Omental fat pad (tissue), 4 donors: ENCODE data around the gene UST. TPM values are rescaled to one million over a fixed set of nuclear protein-coding genes. Genes with fewer than 3 reads are reported as not detected.
"Not testable (repeated sequence)": the region's sequence is repeated elsewhere in the genome, so short reads cannot be mapped to it uniquely, and the experiment has no call there.

ENCODE experiments used
- ATAC-seq: fragments of 150-250 bp; one replicate; pipeline ENCODE4 v1.9.1; 2016; ENCODE audit warnings: mild to moderate bottlenecking, moderate library complexity; ENCODE audit not compliant: low FRiP score
- DNase-seq: peaks from one replicate; pipeline ENCODE4 v3.0.0-alpha.2; 2019; ENCODE audit warnings: low spot score
- total RNA-seq, 4 donors: library from RNA; depleted of rRNA; stranded (reverse); fragments of >200 nt; gene quantifications; one replicate each; pipeline ENCODE4 v1.1.0, GENCODE V29; 2016
- TF ChIP-seq, protein P1 (sequence below), 3 donors: fragments of 450-650 bp; IDR thresholded peaks; one replicate each; pipeline ENCODE4 v1.5.1; 2016 to 2017; ENCODE audit warnings: antibody characterized with exemption in 3 of 3, mild to moderate bottlenecking in 3 of 3, moderate library complexity in 2 of 3

UST gene
- total RNA-seq, 4 donors from 2014 or later: 9.2 to 20.8 (median 15.0) TPM

DNA sequence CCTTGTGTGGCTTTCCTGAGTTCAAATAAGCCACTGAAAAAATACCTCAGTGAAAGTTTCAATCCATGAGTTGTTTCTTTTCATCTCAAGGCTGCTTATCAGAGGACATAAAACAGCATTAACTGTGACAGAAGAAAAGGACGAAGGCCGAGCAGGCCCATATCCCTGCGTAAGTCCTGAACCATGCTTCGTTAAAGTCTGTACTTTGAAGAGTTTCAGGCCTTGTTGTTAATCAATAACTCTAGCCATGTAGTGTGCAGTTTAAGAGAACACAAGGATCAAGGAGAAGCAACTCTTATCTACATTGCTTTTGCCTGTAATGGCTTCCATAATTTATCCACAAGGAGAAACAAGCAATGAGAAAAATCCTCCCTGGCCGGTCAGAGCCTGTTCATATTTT is 165.4 kb downstream of the UST start:
- no peak for ATAC-seq
- DNase-seq: no peak
- TF ChIP-seq, protein P1, sequence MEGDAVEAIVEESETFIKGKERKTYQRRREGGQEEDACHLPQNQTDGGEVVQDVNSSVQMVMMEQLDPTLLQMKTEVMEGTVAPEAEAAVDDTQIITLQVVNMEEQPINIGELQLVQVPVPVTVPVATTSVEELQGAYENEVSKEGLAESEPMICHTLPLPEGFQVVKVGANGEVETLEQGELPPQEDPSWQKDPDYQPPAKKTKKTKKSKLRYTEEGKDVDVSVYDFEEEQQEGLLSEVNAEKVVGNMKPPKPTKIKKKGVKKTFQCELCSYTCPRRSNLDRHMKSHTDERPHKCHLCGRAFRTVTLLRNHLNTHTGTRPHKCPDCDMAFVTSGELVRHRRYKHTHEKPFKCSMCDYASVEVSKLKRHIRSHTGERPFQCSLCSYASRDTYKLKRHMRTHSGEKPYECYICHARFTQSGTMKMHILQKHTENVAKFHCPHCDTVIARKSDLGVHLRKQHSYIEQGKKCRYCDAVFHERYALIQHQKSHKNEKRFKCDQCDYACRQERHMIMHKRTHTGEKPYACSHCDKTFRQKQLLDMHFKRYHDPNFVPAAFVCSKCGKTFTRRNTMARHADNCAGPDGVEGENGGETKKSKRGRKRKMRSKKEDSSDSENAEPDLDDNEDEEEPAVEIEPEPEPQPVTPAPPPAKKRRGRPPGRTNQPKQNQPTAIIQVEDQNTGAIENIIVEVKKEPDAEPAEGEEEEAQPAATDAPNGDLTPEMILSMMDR (IDR thresholded peaks at IDR 0.05): no peak

DNA sequence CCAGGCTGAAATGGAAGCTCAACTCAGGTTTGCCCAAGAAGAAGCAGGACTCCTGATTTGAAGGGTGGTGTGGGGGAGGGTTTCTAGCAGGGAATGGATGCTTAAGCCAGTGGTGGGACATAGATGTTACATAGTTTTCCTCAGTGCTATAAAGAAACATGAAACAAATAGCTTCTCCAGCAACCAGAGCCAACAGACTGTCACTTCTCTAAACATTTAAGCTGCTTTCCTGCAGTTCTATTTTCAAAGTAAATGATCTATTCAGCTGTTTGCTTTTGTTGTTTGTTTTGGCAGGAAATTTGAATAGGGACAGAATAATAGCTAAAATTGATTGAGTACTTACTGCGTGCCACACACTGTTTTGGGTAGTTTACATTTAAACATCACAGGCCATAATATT is 169.0 kb downstream of the UST start:
- TF ChIP-seq, protein P1 (IDR thresholded peaks at IDR 0.05): no peak
- DNase-seq (no peak), ATAC-seq (no peak)

DNA sequence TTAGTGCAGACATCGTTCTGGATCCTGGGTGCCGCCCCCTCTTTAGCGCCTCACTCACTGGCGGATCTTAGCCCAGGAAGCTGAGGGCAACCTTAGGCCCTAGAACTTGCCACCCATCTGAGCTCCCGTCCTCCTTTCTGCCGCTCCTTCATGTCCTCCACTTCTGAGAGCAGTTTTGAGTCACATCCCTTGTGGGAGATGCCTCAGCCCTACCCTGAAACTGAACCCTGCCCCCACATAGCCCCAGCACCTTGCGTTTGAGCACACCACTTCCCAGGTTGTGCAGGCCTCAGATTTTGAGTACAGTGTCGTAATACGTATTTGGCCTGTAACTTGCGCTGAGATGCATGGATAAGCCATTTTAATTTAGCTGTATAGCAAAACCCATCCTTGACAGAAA is 169.7 kb downstream of the UST start:
- ATAC-seq, DNase-seq: not testable (repeated sequence)

DNA sequence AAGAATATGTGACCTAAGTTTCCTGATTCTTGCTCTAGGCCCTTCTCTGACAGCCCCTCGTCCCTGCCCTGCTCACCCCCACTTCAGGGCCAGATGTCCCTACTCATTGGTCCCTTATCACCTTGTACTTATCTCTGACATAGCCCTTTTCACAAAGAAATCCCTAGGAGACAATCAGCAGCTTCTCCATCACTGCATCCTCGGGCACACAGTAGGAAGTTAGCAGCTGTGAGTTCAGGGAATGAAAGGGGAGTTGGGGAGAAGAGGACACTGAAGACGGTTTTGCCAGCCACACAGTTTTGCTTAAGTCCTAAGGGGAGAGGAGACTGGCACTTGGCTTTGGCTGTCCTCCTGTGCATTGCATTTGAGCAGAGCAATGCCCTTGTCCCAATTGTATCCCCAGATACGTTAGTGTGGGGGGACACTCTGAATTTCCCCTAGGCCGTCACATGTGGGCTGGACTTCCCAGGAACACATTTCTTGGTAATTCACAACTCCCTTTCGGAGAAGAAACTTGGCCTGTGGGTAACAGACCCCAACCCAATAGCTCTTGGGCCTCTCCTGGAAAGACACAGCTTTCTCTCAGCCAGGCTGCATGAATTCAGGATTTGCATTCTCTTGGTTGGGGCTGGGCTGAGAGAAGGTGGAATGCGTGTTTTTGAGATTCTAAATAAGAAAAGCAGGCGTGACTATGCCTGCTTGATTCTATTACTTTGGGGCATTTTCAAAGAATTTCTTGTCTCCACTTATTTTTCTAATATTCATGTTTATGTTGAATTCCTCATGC is 177.6 kb downstream of the UST start:
- ATAC-seq (no peak), DNase-seq (no peak)
- TF ChIP-seq, protein P1 (IDR thresholded peaks at IDR 0.05): no peak

DNA sequence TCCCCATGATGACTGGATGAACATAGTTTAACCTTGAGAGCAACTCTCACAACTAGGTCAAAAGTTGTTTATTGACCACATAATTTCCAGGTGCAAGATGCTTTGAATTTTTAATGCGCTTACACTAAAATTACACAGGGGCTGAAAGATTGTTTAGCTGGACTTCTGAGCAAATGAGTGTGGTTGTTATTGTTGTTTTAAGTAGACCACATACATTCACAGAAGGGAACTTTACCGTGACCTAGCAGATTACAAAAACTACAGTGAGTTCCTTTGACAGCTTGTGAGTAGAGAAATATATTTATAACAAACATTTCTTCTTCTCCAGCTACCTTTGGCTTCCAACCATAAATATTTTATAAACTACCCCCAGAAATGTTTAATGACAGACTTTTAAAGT is 178.9 kb downstream of the UST start:
- no peak for ATAC-seq
- TF ChIP-seq, protein P1 (IDR thresholded peaks at IDR 0.05): no peak
- no peak for DNase-seq

DNA sequence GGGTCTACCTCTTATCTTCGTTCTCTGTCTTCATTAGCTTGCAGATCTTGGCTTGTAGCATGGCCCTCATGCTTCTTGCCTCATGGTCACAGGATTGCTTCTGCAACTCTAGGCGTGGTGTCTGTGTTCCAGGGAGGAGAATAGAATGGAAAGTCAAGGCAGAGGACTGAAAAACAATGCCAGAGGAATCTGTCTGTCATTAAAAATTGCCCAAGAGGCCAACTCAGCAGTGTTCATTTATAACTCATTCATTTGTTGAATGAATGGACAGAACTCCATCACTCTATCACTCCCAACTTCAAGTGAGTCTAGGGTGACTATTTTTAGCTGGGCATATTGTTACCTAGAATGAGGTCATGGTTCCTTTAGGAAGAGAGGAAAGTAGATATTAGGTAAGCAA is 179.6 kb downstream of the UST start:
- TF ChIP-seq, protein P1 (IDR thresholded peaks at IDR 0.05): no peak
- ATAC-seq (no peak), DNase-seq (no peak)

DNA sequence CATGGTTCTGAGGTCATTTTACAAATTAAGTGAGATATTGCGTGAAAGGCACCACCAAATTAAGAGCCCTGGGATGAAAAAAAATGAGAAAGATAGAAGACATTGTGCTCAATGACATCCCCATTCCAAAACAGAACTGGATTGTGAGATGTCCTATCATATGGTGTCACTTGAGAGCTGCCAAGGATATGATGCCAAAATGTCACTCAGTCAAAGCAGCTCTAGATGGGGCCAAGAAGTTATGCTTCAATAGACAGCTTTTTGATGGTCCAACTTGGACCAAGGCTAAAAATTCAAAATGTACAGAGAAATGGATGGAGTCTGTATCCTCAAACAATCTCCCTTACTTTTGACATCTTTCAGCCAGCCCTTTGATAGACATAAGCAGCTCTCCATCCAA is 180.8 kb downstream of the UST start:
- ATAC-seq (no peak), DNase-seq (no peak)
- TF ChIP-seq, protein P1 (IDR thresholded peaks at IDR 0.05): no peak
